C4-2B (cell line): ENCODE data around the gene PTPRA.
"Not testable (repeated sequence)": the region's sequence is repeated elsewhere in the genome, so short reads cannot be mapped to it uniquely, and the experiment has no call there.

ENCODE experiments used
- H3K27ac ChIP-seq: fragments of 450-650 bp; 2 replicates; pipeline ENCODE4 v1.5.1; 2017
- CTCF ChIP-seq: fragments of 450-650 bp; conservative IDR thresholded peaks from 2 replicates; pipeline ENCODE4 v1.5.1; 2017; ENCODE audit warnings: mild to moderate bottlenecking
- ZFX ChIP-seq: fragments of 450-650 bp; IDR thresholded peaks from 2 replicates; pipeline ENCODE4 v1.6.1; 2017

The PTPRA gene

GRCh38 chr20:3045816-3046676 is 172.8 kb downstream of the PTPRA start, which contains the start of gene MRPS26:
Gene MRPS26, plus strand, starts transcription at chr20:3046052. Its CDS starts 17 bp downstream, at chr20:3046069.
- TF ChIP-seq CTCF (no peak), ZFX (peak; percentile 97)
- peak within 1 kb of the TSS; percentile 93 for H3K27ac ChIP-seq

GRCh38 chr20:3046677-3047462 is 173.6 kb downstream of the PTPRA start:
- TF ChIP-seq ZFX: peak; percentile 37; the same call in 1 of the 2 replicates
- no peak for TF ChIP-seq CTCF
- H3K27ac ChIP-seq: peak overlapping the region; percentile 93

GRCh38 chr20:3047486-3048419 is 174.5 kb downstream of the PTPRA start:
- H3K27ac ChIP-seq: no peak overlapping the region; the same call in 1 of the 2 replicates
- TF ChIP-seq ZFX: no peak
- TF ChIP-seq CTCF: no peak

GRCh38 chr20:3051385-3052019 is 178.2 kb downstream of the PTPRA start:
- TF ChIP-seq ZFX (no peak), CTCF (no peak)
- H3K27ac ChIP-seq: no peak overlapping the region

GRCh38 chr20:3059489-3059888 is 186.2 kb downstream of the PTPRA start:
- no peak for TF ChIP-seq ZFX
- no peak for TF ChIP-seq CTCF
- no peak overlapping the region for H3K27ac ChIP-seq

GRCh38 chr20:3064119-3064518 is 190.8 kb downstream of the PTPRA start:
- H3K27ac ChIP-seq: not testable (repeated sequence)
